Endothelial cell of umbilical vein (primary cell): ENCODE results near the gene SGSM1. TPM values are rescaled to one million over a fixed set of nuclear protein-coding genes. Genes with fewer than 3 reads are reported as not detected.
A peak's percentile ranks its signal among the peaks of the same experiment; 100 is the strongest.

ENCODE experiments used
- BruUV-seq: library from RNA; stranded (reverse); fragments of 400-500 nt; replicated peaks from 2 replicates; lab custom pipeline; 2021; lab: Mats Ljungman, UMichigan
- CTCF ChIA-PET: fragments of 300-600, 350-600 bp; sonication (Branson Sonifier 250); formaldehyde crosslinking; loops from one replicate; lab custom pipeline; 2021; ENCODE audit warnings: antibody characterized with exemption, inconsistent platforms; lab: Charles Lee
- POLR2A ChIA-PET: fragments of 300-600, 350-600 bp; sonication (Branson Sonifier 250); formaldehyde crosslinking; loops from one replicate; lab custom pipeline; 2021; ENCODE audit warnings: antibody characterized with exemption, inconsistent platforms; lab: Charles Lee
- DNase-seq: peaks from one replicate; pipeline ENCODE4 v3.0.0-alpha.2; 2011; ENCODE audit warnings: low read depth, low spot score
- FAIRE-seq: peaks from 2 replicates; lab custom pipeline; 2011; peaks lifted over from hg19 to GRCh38; lab: Jason Lieb, UNC
- H2AFZ ChIP-seq: 2 replicates; pipeline ENCODE4 v1.6.0; 2012; ENCODE audit warnings: low read depth, low read length, control low read depth, inconsistent platforms
- H3K27ac ChIP-seq: 2 replicates; pipeline ENCODE4 v1.5.1; 2011; ENCODE audit warnings: low read depth, mild to moderate bottlenecking, control low read depth, low read length, moderate library complexity; ENCODE audit not compliant: insufficient read depth
- H3K27me3 ChIP-seq, 2 experiments: 2 replicates each; pipeline versions ENCODE4 v1.6.0 to v1.6.1; 2011; ENCODE audit warnings: low read length in 2 of 2, mixed read lengths in 1 of 2; ENCODE audit not compliant: control insufficient read depth in 2 of 2, insufficient read depth in 2 of 2
- H3K36me3 ChIP-seq, 2 experiments: 2 replicates in 1 of 2; 3 replicates in 1 of 2; pipeline ENCODE4 v1.5.1; 2011; ENCODE audit warnings: low read length in 2 of 2, mild to moderate bottlenecking in 1 of 2, moderate library complexity in 1 of 2; ENCODE audit not compliant: control insufficient read depth in 2 of 2, insufficient read depth in 2 of 2; ENCODE audit errors: extremely low read depth in 1 of 2
- H3K4me1 ChIP-seq: 3 replicates; pipeline ENCODE4 v1.5.1; 2011; ENCODE audit warnings: mild to moderate bottlenecking, low read length; ENCODE audit not compliant: control insufficient read depth, insufficient read depth; ENCODE audit errors: extremely low read depth
- H3K4me2 ChIP-seq: 2 replicates; pipeline ENCODE4 v1.6.1; 2011; ENCODE audit warnings: low read length, control low read depth, mixed read lengths; ENCODE audit not compliant: insufficient read depth
- H3K4me3 ChIP-seq, 3 experiments: fragments of 200-600 bp in 1 of 3; sonication (generic), shearing (Covaris generic) in 1 of 3; replicated peaks in 1 of 3; 2 replicates each; pipeline ENCODE4 v1.5.1; 2011 to 2016; ENCODE audit warnings: control low read depth in 3 of 3, low read length in 3 of 3, mild to moderate bottlenecking in 2 of 3, inconsistent platforms in 1 of 3, low read depth in 1 of 3, moderate library complexity in 1 of 3; ENCODE audit not compliant: insufficient read depth in 1 of 3
- H3K79me2 ChIP-seq: 2 replicates; pipeline ENCODE4 v1.6.0; 2012; ENCODE audit warnings: low read length, inconsistent platforms; ENCODE audit not compliant: control insufficient read depth, insufficient read depth
- H3K9ac ChIP-seq: replicated peaks from 2 replicates; pipeline ENCODE3; 2011; ENCODE audit warnings: low read length, control low read depth; ENCODE audit not compliant: insufficient read depth; ENCODE audit errors: extremely low read depth
- H3K9me1 ChIP-seq: replicated peaks from 3 replicates; pipeline ENCODE4 v1.6.0; 2011; ENCODE audit warnings: mild to moderate bottlenecking, low read length; ENCODE audit not compliant: control insufficient read depth, insufficient read depth; ENCODE audit errors: extremely low read depth
- H3K9me3 ChIP-seq: replicated peaks from 2 replicates; pipeline ENCODE4 v1.5.1; 2012; ENCODE audit warnings: low read length, inconsistent platforms; ENCODE audit not compliant: control insufficient read depth, insufficient read depth
- H4K20me1 ChIP-seq: replicated peaks from 2 replicates; pipeline ENCODE3; 2011; ENCODE audit warnings: mild to moderate bottlenecking, low read length; ENCODE audit not compliant: control insufficient read depth, insufficient read depth; ENCODE audit errors: extremely low read depth
- EZH2 ChIP-seq: IDR thresholded peaks from 2 replicates; pipeline ENCODE4 v1.6.1; 2012; ENCODE audit warnings: borderline replicate concordance, low read depth, mild to moderate bottlenecking, moderate library complexity, low read length, inconsistent platforms; ENCODE audit not compliant: severe bottlenecking
- GATA2 ChIP-seq: IDR thresholded peaks from 2 replicates; pipeline ENCODE4 v1.7.0; 2011; ENCODE audit warnings: low read depth, mild to moderate bottlenecking, moderate library complexity, mixed read lengths, low read length; ENCODE audit not compliant: insufficient read length, insufficient read depth
- JUN ChIP-seq: IDR thresholded peaks from 2 replicates; pipeline ENCODE4 v1.6.1; 2011; ENCODE audit warnings: borderline replicate concordance, low read depth; ENCODE audit not compliant: insufficient read length, insufficient read depth
- POLR2A ChIP-seq: IDR thresholded peaks from 2 replicates; pipeline ENCODE4 v1.6.1; 2012; ENCODE audit warnings: low read depth, mild to moderate bottlenecking, control low read depth, low read length
- POLR2AphosphoS5 ChIP-seq: IDR thresholded peaks from 2 replicates; pipeline ENCODE4 v1.6.1; 2012; ENCODE audit warnings: low read depth, mild to moderate bottlenecking, control low read depth, low read length, moderate library complexity; ENCODE audit not compliant: insufficient read depth
- dilution Hi-C: fragments of 300-500 bp; cut with MboI; formaldehyde crosslinking; loops from one replicate; pipeline ENCODE4 v1.15.0; 2019; ENCODE audit warnings: low sequenced_read_pairs; ENCODE audit not compliant: extremely low pct_ligation_motif_present
- intact Hi-C: fragments of 100-400 bp; cut with micrococcal nuclease; formaldehyde crosslinking; loops from one replicate; pipeline ENCODE4 v1.10.0; 2022
- polyA plus RNA-seq, 4 experiments: library from polyadenylated mRNA; depleted of rRNA in 3 of 4; stranded (reverse) in 3 of 4; unstranded in 1 of 4; fragments of >200 nt; gene quantifications; 2 replicates each; pipeline versions ENCODE4 v1.2.1 to v1.2.3, GENCODE V29; 2011 to 2012; ENCODE audit warnings: missing spikeins in 1 of 4
- total RNA-seq: library from RNA; stranded (reverse); gene quantifications from 2 replicates; pipeline ENCODE4 v1.2.3, GENCODE V29; 2021
- TF ChIP-seq, protein P1 (sequence below): IDR thresholded peaks from 2 replicates; pipeline ENCODE4 v1.6.1; 2011; ENCODE audit not compliant: insufficient read depth, insufficient read length

Gene SGSM1
- total and polyA plus RNA-seq, 2 donors (not counting 3 experiments of a cell fraction or from before 2014, with no cell fraction given), result 0.10 to 1.1 TPM

- intact Hi-C loops, result loop anchor here (1.0 to 5.0 kb wide), 6 partner anchors 15 to 159 kb away; no protein-coding TSS in a partner anchor
- H3K9ac ChIP-seq, result peak overlapping the region; percentile 97
- H3K79me2 ChIP-seq, result peaks cover 39% of the 10 kb centered on the region
Observed at GRCh38 chr22:24952837-24953383, 146.9 kb downstream of the SGSM1 start.

DNA sequence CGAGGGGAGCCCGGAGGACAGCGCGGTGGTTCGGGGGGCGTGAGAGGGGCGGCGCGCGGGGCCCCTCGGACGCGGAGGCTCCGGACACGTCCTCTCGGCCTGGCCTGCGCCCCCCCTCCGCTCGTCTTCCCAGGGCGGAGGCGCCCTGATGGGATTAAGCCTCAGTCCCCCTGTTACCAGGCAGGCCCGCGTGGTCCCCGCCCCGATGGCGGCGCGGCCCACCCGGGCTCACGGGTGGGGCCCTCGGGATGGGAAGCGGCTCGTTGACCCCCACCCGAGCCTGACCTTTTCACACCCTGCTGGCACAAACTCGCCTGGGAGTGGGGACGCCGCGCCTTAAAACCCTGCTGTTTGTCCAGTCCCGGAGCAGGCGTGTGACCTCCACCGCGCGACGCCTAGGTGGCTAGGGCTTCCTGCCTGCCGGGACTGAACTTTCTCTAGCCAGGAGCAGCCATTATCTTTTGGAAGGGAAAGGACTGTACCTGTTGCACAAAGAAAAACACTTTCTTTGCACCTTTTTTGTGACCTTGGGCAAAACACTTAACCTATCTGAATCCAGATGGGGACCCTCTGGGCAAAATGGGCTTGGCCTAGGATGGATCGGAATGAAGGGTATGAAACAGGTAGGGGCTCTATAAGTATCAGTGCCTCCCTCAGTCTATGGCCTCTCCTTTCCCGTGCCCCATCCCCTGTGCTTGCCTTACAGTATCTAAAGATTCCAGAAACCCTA, 147.5 kb downstream of the SGSM1 start:
- FAIRE-seq (no peak), DNase-seq (peak; percentile 27)
- Histone ChIP-seq H4K20me1 (no peaks in the 10 kb centered on the region), H3K9me1 (no peaks in the 10 kb centered on the region), H2AFZ (peak overlapping the region; percentile 85), H3K36me3 (no peaks in the 10 kb centered on the region), H3K4me2 (peak overlapping the region; percentile 76), H3K4me3 (peak overlapping the region; percentile 56 to 82 (median 70)), H3K27ac (peak overlapping the region; percentile 94), H3K27me3 (peaks cover 0 to 2% of the 10 kb centered on the region in 2 experiments), H3K9me3 (no peaks in the 10 kb centered on the region), H3K4me1 (peaks cover 9% of the 10 kb centered on the region), H3K79me2 (peaks cover 42% of the 10 kb centered on the region), H3K9ac (peak overlapping the region; percentile 97)
- POLR2A ChIA-PET, result interaction anchor here (1.3 kb wide), 1 partner anchor 32 kb away, joined by 3 read pairs; no protein-coding TSS in a partner anchor
- TF ChIP-seq EZH2 (no peak), GATA2 (no peak), POLR2A (peak; percentile 25), POLR2AphosphoS5 (peak; percentile 15)
- BruUV-seq, result TSS peak; percentile 12
- intact Hi-C loops, result loop anchor here (1.0 to 5.0 kb wide), 4 partner anchors 15 to 159 kb away; no protein-coding TSS in a partner anchor
- dilution Hi-C loops, result no loop called here
- CTCF ChIA-PET, result interaction anchor here (0.7 to 19.2 kb wide), 13 partner anchors 17 to 249 kb away, joined by 3 to 378 read pairs (median 4); no protein-coding TSS in a partner anchor

More at GRCh38 chr22:24952837-24953383, 146.9 kb downstream of the SGSM1 start:
- H3K36me3 ChIP-seq, result no peaks in the 10 kb centered on the region
- CTCF ChIA-PET, result interaction anchor here (0.7 to 19.2 kb wide), 11 partner anchors 30 to 249 kb away, joined by 3 to 378 read pairs (median 5); no protein-coding TSS in a partner anchor
- TF ChIP-seq JUN, result no peak
- no peak for TF ChIP-seq GATA2
- no peak for TF ChIP-seq POLR2A
- TF ChIP-seq, protein P1, sequence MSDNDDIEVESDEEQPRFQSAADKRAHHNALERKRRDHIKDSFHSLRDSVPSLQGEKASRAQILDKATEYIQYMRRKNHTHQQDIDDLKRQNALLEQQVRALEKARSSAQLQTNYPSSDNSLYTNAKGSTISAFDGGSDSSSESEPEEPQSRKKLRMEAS, result peak; percentile 63
- no peaks in the 10 kb centered on the region for H3K9me1 ChIP-seq
- H3K4me1 ChIP-seq, result peaks cover 9% of the 10 kb centered on the region
- POLR2A ChIA-PET, result interaction anchor here (1.3 kb wide), 1 partner anchor 33 kb away, joined by 3 read pairs; no protein-coding TSS in a partner anchor
- H4K20me1 ChIP-seq, result no peaks in the 10 kb centered on the region
- BruUV-seq, result no TSS peak
- FAIRE-seq (peak; percentile 75), DNase-seq (peak; percentile 86)
- H3K9me3 ChIP-seq, result no peaks in the 10 kb centered on the region
- H3K4me2 ChIP-seq, result peak overlapping the region; percentile 76
- H2AFZ ChIP-seq, result peak overlapping the region; percentile 85
- H3K4me3 ChIP-seq, result peak overlapping the region; percentile 56 to 82 (median 70)
- H3K27ac ChIP-seq, result peak overlapping the region; percentile 94
- H3K27me3 ChIP-seq, result peaks cover 0 to 5% of the 10 kb centered on the region in 2 experiments
- dilution Hi-C loops, result no loop called here
